Stromal cell of bone marrow (primary cell): Measurements from ENCODE around the gene STX3.
"Not testable (repeated sequence)": the region's sequence is repeated elsewhere in the genome, so short reads cannot be mapped to it uniquely, and the experiment has no call there.

Experiments used
- DNase-seq: peaks from one replicate; pipeline ENCODE4 v3.0.0-alpha.2; 2012; ENCODE audit warnings: low read depth

The STX3 gene

GRCh38 chr11:59791639-59792038, 36.5 kb downstream of the STX3 start:
- DNase-seq = no peak

GRCh38 chr11:59792507-59792906, 37.3 kb downstream of the STX3 start:
- DNase-seq = no peak

- no peak for DNase-seq
These were observed 39.2 kb downstream of the STX3 start for GRCh38 chr11:59794417-59794816.

GRCh38 chr11:59800390-59801025, 45.3 kb downstream of the STX3 start:
- DNase-seq = no peak

- DNase-seq = no peak
These were observed 46.1 kb downstream of the STX3 start for GRCh38 chr11:59801160-59801706.

GRCh38 chr11:59801981-59802638, 46.9 kb downstream of the STX3 start:
- DNase-seq = peak; percentile 21

- DNase-seq = peak; percentile 40
These were observed 47.5 kb downstream of the STX3 start for GRCh38 chr11:59802639-59803176.

GRCh38 chr11:59804061-59804460, 48.9 kb downstream of the STX3 start:
- DNase-seq = no peak

GRCh38 chr11:59807047-59807610, 52.0 kb downstream of the STX3 start:
- no peak for DNase-seq

- peak; percentile 67 for DNase-seq
These were observed 55.2 kb downstream of the STX3 start, which contains the start of gene MRPL16 for GRCh38 chr11:59810189-59810910. Gene MRPL16 (minus strand): TSS chr11:59810778. CDS start chr11:59810658, 120 bp downstream.

GRCh38 chr11:59810911-59811259, 55.7 kb downstream of the STX3 start:
- no peak for DNase-seq

- DNase-seq = no peak
These were observed 57.0 kb downstream of the STX3 start for GRCh38 chr11:59812220-59812619.

- no peak for DNase-seq
These were observed 58.2 kb downstream of the STX3 start for GRCh38 chr11:59813364-59813763.

GRCh38 chr11:59814021-59814420, 58.8 kb downstream of the STX3 start:
- DNase-seq = no peak

GRCh38 chr11:59815754-59816153, 60.6 kb downstream of the STX3 start:
- DNase-seq = no peak

GRCh38 chr11:59816434-59816833, 61.3 kb downstream of the STX3 start:
- not testable (repeated sequence) for DNase-seq

GRCh38 chr11:59818572-59818971, 63.4 kb downstream of the STX3 start:
- no peak for DNase-seq

GRCh38 chr11:59822989-59823566, 67.9 kb downstream of the STX3 start:
- DNase-seq = peak; percentile 34

- no peak for DNase-seq
These were observed 74.2 kb downstream of the STX3 start for GRCh38 chr11:59829358-59829757.

- DNase-seq = no peak
These were observed 78.4 kb downstream of the STX3 start for GRCh38 chr11:59833602-59834001.

- DNase-seq = no peak
These were observed 84.4 kb downstream of the STX3 start for GRCh38 chr11:59839615-59840014.

- no peak for DNase-seq
These were observed 86.3 kb downstream of the STX3 start for GRCh38 chr11:59841514-59841913.
